ENCODE measurements around the gene SH3BP4. TPM values are rescaled to one million over a fixed set of nuclear protein-coding genes. Genes with fewer than 3 reads are reported as not detected.
A peak's percentile ranks its signal among the peaks of the same experiment; 100 is the strongest.

The SH3BP4 gene
- total and polyA plus RNA-seq, 2 of the 13 experiments (the other 11 are each of a cell fraction or from before 2014, with no cell fraction given), result 34.6 to 99.1 TPM

- TF ChIP-seq, protein P1, sequence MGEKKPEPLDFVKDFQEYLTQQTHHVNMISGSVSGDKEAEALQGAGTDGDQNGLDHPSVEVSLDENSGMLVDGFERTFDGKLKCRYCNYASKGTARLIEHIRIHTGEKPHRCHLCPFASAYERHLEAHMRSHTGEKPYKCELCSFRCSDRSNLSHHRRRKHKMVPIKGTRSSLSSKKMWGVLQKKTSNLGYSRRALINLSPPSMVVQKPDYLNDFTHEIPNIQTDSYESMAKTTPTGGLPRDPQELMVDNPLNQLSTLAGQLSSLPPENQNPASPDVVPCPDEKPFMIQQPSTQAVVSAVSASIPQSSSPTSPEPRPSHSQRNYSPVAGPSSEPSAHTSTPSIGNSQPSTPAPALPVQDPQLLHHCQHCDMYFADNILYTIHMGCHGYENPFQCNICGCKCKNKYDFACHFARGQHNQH (CRISPR knock-in tag; IDR thresholded peaks at IDR 0.05), result no peak
- TF ChIP-seq ZFP41 (CRISPR knock-in tag; IDR thresholded peaks at IDR 0.05; ENCODE audit: borderline replicate concordance) (no peak), SAP130 (CRISPR knock-in tag; IDR thresholded peaks at IDR 0.05; ENCODE audit: low read depth) (no peak), MTF2 (CRISPR knock-in tag; IDR thresholded peaks at IDR 0.05; ENCODE audit: borderline replicate concordance) (no peak)
Measured at GRCh38 chr2:234947556-234947955, 4.3 kb upstream of the SH3BP4 start (continued).

GRCh38 chr2:234949762-234950434 is 1.9 kb upstream of the SH3BP4 start:
- CTCF ChIA-PET (ENCODE audit: low intra/inter-chr PET ratio, low total read pairs), result no interaction called here
- 0 out of 2 replicates have a peak, but pooled peaks have one; percentile 50 for TF ChIP-seq SMYD3 (CRISPR knock-in tag; IDR thresholded peaks at IDR 0.05)
- TF ChIP-seq, protein P2, sequence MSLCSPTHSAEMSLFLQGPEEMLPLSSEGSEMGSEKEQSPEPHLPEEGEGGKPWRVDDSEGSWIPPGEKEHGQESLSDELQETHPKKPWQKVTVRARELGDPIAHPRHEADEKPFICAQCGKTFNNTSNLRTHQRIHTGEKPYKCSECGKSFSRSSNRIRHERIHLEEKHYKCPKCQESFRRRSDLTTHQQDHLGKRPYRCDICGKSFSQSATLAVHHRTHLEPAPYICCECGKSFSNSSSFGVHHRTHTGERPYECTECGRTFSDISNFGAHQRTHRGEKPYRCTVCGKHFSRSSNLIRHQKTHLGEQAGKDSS (CRISPR knock-in tag; IDR thresholded peaks at IDR 0.05; ENCODE audit: borderline replicate concordance, low read depth), result 0 out of 2 replicates have a peak, but pooled peaks have one; percentile 35
- 0 out of 2 replicates have a peak, but pooled peaks have one; percentile 20 for TF ChIP-seq TARDBP (CRISPR knock-in tag; IDR thresholded peaks at IDR 0.05)
- TF ChIP-seq MTF2 (CRISPR knock-in tag; IDR thresholded peaks at IDR 0.05; ENCODE audit: borderline replicate concordance), result no peak
- H2AFZ ChIP-seq (ENCODE audit: low read length), result no peak overlapping the region
- ATAC-seq (no peak), FAIRE-seq (no peak), DNase-seq (ENCODE audit: low spot score) (peak; percentile 50)
- no peak overlapping the region for H3K27ac ChIP-seq (ENCODE audit: extremely low read length, insufficient read depth, low read length)
- intact Hi-C loops (cut with micrococcal nuclease; ENCODE audit: unreplicated experiment), result loop anchor here (5.0 kb wide), 3 partner anchors 107 to 273 kb away; no protein-coding TSS in a partner anchor
- WGBS (ENCODE audit: low lambda C conversion rate), result 17% methylated on average over 6 of the region's 6 CpGs
- POLR2A ChIA-PET, result interaction anchor here (1.2 to 3.4 kb wide), 2 partner anchors 31 to 68 kb away, joined by 3 to 14 read pairs; no protein-coding TSS in a partner anchor
- H3K4me3 ChIP-seq (replicated peaks in 1 of 3; ENCODE audit: insufficient read depth in 1 of 3, low read depth in 2 of 3, low read length in 3 of 3), result no peak overlapping the region
- BruUV-seq (replicated peaks), result no TSS peak
- peaks cover 10% of the 10 kb centered on the region for H4K20me1 ChIP-seq (ENCODE audit: insufficient read depth, low read length)
- in situ Hi-C loops (cut with HindIII; ENCODE audit: extremely low pct_ligation_motif_present, low pct_unique_long_range_greater_than_20kb), result no loop called here
- H3K4me2 ChIP-seq (ENCODE audit: low read depth, low read length), result peak overlapping the region; percentile 16; the same call in 1 of the 2 replicates
- H3K79me2 ChIP-seq (ENCODE audit: insufficient read depth, low read length), result peaks cover 27% of the 10 kb centered on the region
- H3K36me3 ChIP-seq (replicated peaks in 1 of 2; ENCODE audit: control insufficient read depth in 1 of 2, insufficient read depth in 2 of 2, low read length in 2 of 2), result peaks cover 1% of the 10 kb centered on the region in 2 experiments; a peak in 2 of 5 replicates
- no peaks in the 10 kb centered on the region; a peak in 2 of 5 replicates for H3K27me3 ChIP-seq (ENCODE audit: control insufficient read depth in 1 of 2, insufficient read depth in 2 of 2, low read length in 2 of 2)
- peaks cover 39% of the 10 kb centered on the region for H3K4me1 ChIP-seq (ENCODE audit: insufficient read depth, low read length)
- no peaks in the 10 kb centered on the region for H3K9me3 ChIP-seq (ENCODE audit: low read length)
- H3K9ac ChIP-seq (ENCODE audit: insufficient read depth, low read depth, low read length), result no peak overlapping the region

Measured in HepG2 (cell line).